LNCAP (cell line): ENCODE data around the gene NELFCD.

Experiments
- TF ChIP-seq, protein P1 (sequence below): fragments of 450-650 bp; IDR thresholded peaks from 2 replicates; pipeline ENCODE4 v1.5.1; 2017; ENCODE audit warnings: mild to moderate bottlenecking

NELFCD gene

DNA sequence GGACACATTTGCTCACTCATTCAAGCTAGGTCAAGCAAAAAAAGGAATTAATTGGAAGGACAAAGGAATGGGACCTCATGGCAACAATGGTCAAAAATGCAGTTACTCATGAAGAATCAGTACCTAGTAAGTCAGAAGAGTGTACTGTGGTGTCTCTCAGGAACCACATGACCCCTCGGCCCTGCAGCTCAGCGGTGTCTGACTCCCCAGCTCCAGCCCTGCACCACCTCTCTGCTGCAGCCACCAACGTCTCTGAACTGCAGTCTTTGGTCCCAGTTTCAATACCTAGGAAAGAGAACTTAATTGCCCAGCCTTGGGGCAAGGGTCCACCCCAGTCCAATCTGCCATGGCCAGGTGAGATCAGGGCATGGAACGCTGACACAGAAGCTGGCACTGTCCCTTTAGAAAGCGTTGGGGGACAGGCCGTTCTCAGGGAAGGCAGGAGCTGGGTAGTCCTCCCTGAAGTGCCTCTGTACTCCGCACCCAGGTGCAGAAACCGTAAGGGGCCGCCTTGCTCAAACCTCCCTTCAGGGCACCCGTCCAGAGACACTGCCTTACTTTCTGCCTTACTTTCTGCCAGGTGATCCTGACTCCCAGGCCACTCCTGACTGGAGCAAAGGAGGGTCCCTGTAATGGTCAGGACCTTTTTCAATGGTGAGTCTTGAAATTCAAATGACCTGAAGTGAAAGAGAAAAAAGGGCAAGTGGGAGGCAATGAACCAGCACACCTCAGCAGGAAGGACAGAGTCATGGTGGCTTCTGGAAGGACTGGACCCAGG lies 13.2 kb upstream of the NELFCD start:
- TF ChIP-seq, protein P1, sequence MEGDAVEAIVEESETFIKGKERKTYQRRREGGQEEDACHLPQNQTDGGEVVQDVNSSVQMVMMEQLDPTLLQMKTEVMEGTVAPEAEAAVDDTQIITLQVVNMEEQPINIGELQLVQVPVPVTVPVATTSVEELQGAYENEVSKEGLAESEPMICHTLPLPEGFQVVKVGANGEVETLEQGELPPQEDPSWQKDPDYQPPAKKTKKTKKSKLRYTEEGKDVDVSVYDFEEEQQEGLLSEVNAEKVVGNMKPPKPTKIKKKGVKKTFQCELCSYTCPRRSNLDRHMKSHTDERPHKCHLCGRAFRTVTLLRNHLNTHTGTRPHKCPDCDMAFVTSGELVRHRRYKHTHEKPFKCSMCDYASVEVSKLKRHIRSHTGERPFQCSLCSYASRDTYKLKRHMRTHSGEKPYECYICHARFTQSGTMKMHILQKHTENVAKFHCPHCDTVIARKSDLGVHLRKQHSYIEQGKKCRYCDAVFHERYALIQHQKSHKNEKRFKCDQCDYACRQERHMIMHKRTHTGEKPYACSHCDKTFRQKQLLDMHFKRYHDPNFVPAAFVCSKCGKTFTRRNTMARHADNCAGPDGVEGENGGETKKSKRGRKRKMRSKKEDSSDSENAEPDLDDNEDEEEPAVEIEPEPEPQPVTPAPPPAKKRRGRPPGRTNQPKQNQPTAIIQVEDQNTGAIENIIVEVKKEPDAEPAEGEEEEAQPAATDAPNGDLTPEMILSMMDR, result no peak

DNA sequence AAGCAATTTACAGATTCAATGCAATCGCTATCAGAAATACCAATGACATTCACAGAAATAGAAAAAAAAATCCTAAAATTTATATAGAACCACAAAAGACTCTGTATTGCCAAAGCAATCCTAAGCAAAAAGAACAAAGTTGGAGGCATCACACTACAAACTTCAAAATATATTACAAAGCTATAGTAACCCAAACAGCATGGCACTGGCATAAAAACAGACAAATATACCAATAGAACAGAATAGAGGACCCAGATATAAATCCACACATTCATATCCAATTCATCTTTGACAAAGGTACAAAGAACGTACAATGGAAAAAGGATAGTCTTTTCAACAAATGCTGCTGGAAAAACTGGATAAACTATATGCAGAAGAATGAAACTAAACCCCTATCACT lies 11.6 kb upstream of the NELFCD start:
- TF ChIP-seq, protein P1, result no peak

DNA sequence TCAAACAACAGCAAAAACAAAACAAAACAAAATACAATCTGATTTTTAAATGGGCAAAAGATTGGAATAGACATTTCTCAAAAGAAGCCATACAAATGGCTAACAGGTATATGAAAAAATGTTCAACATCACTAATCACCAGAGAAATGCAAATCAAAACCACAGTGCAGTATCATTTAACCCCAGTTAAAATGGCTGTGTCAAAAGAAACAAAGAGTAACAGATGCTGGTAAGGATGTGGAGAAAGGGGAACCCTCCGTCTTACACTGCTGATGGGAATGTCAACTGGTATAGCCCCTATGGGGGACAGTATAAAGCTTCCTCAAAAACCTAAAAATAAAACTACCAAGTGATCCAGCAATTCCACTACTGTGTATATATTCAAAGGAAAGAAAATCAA lies 10.9 kb upstream of the NELFCD start:
- TF ChIP-seq, protein P1, result no peak

DNA sequence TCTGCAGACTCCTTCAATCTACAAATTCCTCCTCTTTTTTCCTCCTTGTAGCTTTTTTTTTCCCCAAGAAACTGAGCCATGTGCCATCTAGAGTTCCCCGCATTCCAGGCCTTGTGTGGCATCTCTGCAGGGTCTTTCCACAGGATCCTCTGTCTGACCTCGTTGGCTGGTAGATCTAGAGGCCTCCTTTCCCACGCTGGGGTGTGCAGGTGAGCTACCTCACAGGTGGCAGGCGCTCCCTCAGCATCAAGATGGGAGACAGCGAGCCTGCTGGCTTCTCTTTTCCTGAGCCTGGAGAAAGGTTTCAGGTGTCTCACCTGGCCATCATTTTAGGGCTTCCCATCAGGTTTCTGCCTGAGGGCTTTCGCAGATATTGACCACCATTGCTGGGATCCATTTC lies 9.6 kb upstream of the NELFCD start:
- TF ChIP-seq, protein P1, result no peak

DNA sequence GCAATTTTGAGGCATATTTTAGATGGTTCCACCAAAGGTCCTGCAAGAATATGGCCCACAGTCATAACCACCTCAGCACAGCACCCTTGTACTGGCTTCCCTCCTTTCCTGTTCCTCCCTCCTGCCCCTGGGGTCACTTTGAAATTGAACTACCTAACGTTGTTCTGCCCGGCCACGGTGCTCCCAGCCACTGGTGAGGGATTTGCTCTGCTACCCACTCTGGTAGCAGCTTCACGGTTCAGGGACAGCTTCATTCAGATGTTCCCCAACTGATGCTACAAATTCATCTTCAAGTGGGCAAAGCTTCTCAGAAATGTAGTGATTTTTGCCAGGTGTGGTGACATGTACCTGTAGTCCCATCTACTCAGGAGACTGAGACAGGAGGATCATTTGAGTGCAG lies 7.9 kb upstream of the NELFCD start:
- TF ChIP-seq, protein P1, result no peak

DNA sequence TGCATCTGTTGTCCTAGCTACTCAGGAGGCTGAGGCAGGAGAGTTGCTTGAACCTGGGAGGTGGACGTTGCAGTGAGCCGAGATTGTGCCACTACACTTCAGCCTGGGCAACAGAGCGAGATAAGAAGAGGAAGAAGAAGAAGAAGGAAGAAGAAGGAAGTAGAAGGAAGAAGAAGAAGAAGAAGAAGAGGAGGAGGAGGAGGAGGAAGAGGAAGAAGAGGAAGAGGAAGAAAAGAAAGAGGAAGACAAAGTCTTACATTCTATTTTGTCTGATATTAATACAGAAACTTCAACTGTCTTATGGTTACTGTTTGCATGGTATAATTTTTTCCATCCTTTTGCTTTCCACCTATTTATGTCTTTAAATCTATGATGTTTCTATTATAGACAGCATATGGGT lies 7.2 kb upstream of the NELFCD start:
- TF ChIP-seq, protein P1, result no peak

DNA sequence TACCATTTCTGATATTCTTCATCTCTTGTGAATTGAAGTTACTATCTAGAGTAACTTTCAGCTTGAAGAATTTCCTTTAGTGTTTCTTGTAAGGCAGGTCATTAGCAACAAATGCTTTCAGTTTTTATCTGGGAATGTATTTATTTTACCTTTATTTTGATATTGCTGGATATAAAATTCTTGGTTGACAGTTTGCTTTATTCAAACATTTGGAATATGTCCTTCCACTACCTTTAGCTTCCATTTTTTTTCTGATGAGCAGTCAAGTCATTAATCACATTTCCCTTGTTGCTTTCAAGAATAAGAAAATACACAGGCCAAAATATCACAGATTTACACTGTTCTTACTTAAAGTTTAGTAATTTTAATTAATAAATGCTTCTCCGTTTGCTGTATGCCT lies 5.7 kb upstream of the NELFCD start:
- TF ChIP-seq, protein P1, result no peak
